ENCODE data around the gene GSTO1.
A peak's percentile ranks its signal among the peaks of the same experiment; 100 is the strongest.

The GSTO1 gene

GRCh38 chr10:104316321-104317099, 61.8 kb downstream of the GSTO1 start:
- H3K27ac ChIP-seq, result peak overlapping the region in 13 of 21 experiments; percentile 0 to 98 (median 49)
- no peak overlapping the region for H3K4me3 ChIP-seq

Measured in skin epidermis (tissue), 12 donors.